SH-SY5Y (cell line): ENCODE results near the gene YBEY.

Experiments used
- GATA2 ChIP-seq: IDR thresholded peaks from 2 replicates; pipeline ENCODE4 v1.6.1; 2011; ENCODE audit warnings: mild to moderate bottlenecking, low read depth, low read length
- GATA3 ChIP-seq: IDR thresholded peaks from 2 replicates; pipeline ENCODE4 v1.6.1; 2011; ENCODE audit warnings: low read depth, mild to moderate bottlenecking, low read length, moderate library complexity

- no peak for TF ChIP-seq GATA2
- no peak for TF ChIP-seq GATA3
Measured at GRCh38 chr21:46301759-46302158, 15.6 kb downstream of the YBEY start.
